ENCODE measurements around the gene CDH18.

DNA sequence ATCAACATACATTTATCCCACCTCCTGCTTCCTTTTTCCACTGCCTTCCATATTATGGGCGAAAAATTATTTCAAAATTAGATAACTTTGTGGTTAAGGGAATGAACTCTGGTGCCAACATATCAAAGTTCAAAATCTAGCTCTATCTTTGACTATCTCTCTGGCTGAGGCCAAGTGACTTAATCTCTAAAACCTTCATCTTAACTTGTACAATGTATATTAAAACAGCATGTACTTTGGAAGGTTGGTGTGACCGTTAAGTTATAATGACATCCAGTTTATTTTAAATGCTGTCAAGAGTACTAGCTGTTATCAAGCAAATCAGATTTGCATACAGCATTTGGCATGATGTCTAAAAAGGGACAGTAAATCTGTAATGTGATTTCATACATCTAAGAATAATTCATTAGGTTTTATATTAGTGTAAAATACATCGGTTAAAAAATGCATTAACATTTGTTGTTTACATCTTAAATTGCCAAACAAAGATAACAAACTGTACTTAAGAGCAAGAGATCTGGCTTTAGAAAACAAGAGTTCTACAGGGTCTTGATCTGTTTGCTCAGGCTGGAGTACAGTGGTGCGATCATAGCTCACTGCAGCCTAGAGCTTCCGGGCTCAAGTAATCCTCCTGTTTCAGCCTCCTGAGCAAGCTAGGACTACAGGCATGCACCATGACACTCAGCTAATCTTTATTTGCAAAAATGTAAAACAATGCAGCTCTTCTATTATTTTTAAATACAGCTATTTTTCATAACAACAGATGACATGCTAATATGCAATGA lies 102.8 kb downstream of the CDH18 start:
- no peak for TF ChIP-seq POLR2AphosphoS5 (IDR thresholded peaks at IDR 0.05; ENCODE audit: low read depth, low read length)
- TF ChIP-seq, protein P1, sequence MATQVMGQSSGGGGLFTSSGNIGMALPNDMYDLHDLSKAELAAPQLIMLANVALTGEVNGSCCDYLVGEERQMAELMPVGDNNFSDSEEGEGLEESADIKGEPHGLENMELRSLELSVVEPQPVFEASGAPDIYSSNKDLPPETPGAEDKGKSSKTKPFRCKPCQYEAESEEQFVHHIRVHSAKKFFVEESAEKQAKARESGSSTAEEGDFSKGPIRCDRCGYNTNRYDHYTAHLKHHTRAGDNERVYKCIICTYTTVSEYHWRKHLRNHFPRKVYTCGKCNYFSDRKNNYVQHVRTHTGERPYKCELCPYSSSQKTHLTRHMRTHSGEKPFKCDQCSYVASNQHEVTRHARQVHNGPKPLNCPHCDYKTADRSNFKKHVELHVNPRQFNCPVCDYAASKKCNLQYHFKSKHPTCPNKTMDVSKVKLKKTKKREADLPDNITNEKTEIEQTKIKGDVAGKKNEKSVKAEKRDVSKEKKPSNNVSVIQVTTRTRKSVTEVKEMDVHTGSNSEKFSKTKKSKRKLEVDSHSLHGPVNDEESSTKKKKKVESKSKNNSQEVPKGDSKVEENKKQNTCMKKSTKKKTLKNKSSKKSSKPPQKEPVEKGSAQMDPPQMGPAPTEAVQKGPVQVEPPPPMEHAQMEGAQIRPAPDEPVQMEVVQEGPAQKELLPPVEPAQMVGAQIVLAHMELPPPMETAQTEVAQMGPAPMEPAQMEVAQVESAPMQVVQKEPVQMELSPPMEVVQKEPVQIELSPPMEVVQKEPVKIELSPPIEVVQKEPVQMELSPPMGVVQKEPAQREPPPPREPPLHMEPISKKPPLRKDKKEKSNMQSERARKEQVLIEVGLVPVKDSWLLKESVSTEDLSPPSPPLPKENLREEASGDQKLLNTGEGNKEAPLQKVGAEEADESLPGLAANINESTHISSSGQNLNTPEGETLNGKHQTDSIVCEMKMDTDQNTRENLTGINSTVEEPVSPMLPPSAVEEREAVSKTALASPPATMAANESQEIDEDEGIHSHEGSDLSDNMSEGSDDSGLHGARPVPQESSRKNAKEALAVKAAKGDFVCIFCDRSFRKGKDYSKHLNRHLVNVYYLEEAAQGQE (IDR thresholded peaks at IDR 0.05; ENCODE audit: insufficient read depth in 1 of 2, low read depth in 2 of 2, low read length in 2 of 2): no peak
